Neuronal stem cell (in vitro differentiated cells): ENCODE data around the gene SNUPN.

ENCODE experiments used
- DNase-seq: peaks from one replicate; pipeline ENCODE4 v3.0.0-alpha.2; 2013; ENCODE audit warnings: low spot score
- H2AFZ ChIP-seq: one replicate; pipeline ENCODE4 v1.6.1; 2013; ENCODE audit warnings: mild to moderate bottlenecking, low read length, inconsistent platforms
- H2AK5ac ChIP-seq: 2 replicates; pipeline ENCODE4 v1.6.1; 2013; ENCODE audit warnings: low read depth, mild to moderate bottlenecking, inconsistent platforms, low read length, moderate library complexity, mixed read lengths
- H2BK120ac ChIP-seq: 2 replicates; pipeline ENCODE4 v1.6.1; 2013; ENCODE audit warnings: low read depth, mild to moderate bottlenecking, inconsistent platforms, low read length, moderate library complexity, mixed read lengths
- H2BK12ac ChIP-seq: one replicate; pipeline ENCODE4 v1.6.1; 2013; ENCODE audit warnings: low read length, inconsistent platforms
- H2BK15ac ChIP-seq: 2 replicates; pipeline ENCODE4 v1.6.1; 2013; ENCODE audit warnings: mild to moderate bottlenecking, low read length, inconsistent platforms, mixed read lengths
- H2BK5ac ChIP-seq: one replicate; pipeline ENCODE4 v1.6.1; 2013; ENCODE audit warnings: inconsistent platforms, mild to moderate bottlenecking, low read length, moderate library complexity
- H3K14ac ChIP-seq: one replicate; pipeline ENCODE4 v1.6.1; 2013; ENCODE audit warnings: low read length, inconsistent platforms
- H3K18ac ChIP-seq: 2 replicates; pipeline ENCODE4 v1.6.1; 2013; ENCODE audit warnings: low read length, inconsistent platforms
- H3K23ac ChIP-seq: 2 replicates; pipeline ENCODE4 v1.6.1; 2013; ENCODE audit warnings: low read depth, mild to moderate bottlenecking, mixed read lengths, low read length, inconsistent platforms; ENCODE audit not compliant: poor library complexity
- H3K27ac ChIP-seq: replicated peaks from 3 replicates; pipeline ENCODE4 v1.5.1; 2013; ENCODE audit warnings: low read length, inconsistent platforms
- H3K27me3 ChIP-seq, 3 experiments: 2 replicates each; pipeline ENCODE4 v1.6.1; 2013; ENCODE audit warnings: low read length in 3 of 3, mild to moderate bottlenecking in 2 of 3, inconsistent platforms in 1 of 3, low read depth in 1 of 3, mixed read lengths in 1 of 3, moderate library complexity in 1 of 3; ENCODE audit not compliant: control insufficient read depth in 3 of 3, insufficient read depth in 3 of 3
- H3K36me3 ChIP-seq, 2 donors: replicated peaks in 1 of 2; 2 replicates each; pipeline ENCODE4 v1.6.1; 2013; ENCODE audit warnings: low read length in 2 of 2; ENCODE audit not compliant: control insufficient read depth in 2 of 2, insufficient read depth in 2 of 2
- H3K4ac ChIP-seq: 2 replicates; pipeline ENCODE4 v1.6.1; 2013; ENCODE audit warnings: inconsistent platforms, mild to moderate bottlenecking, low read length, moderate library complexity
- H3K4me1 ChIP-seq, 2 donors: 1 replicate in 1 of 2; 2 replicates in 1 of 2; pipeline ENCODE4 v1.6.1; 2013; ENCODE audit warnings: low read length in 2 of 2, low read depth in 1 of 2; ENCODE audit not compliant: control insufficient read depth in 2 of 2, insufficient read depth in 1 of 2
- H3K4me2 ChIP-seq: one replicate; pipeline ENCODE4 v1.6.1; 2013; ENCODE audit warnings: mild to moderate bottlenecking, low read length, inconsistent platforms; ENCODE audit not compliant: insufficient read depth, poor library complexity, severe bottlenecking
- H3K4me3 ChIP-seq, 2 donors: 2 replicates each; pipeline ENCODE4 v1.5.1; 2013; ENCODE audit warnings: low read length in 2 of 2, mild to moderate bottlenecking in 2 of 2, inconsistent platforms in 1 of 2, moderate library complexity in 1 of 2
- H3K79me1 ChIP-seq: one replicate; pipeline ENCODE4 v1.6.1; 2013; ENCODE audit warnings: low read depth, mild to moderate bottlenecking, inconsistent platforms, low read length, moderate library complexity
- H3K9ac ChIP-seq: one replicate; pipeline ENCODE4 v1.6.1; 2013; ENCODE audit warnings: mild to moderate bottlenecking, low read depth, low read length, inconsistent platforms; ENCODE audit not compliant: poor library complexity
- H3K9me3 ChIP-seq, 2 donors: replicated peaks in 1 of 2; 2 replicates each; pipeline versions ENCODE3 to v1.6.1; 2013; ENCODE audit warnings: low read length in 2 of 2, mild to moderate bottlenecking in 2 of 2, inconsistent platforms in 1 of 2, low read depth in 1 of 2, mixed read lengths in 1 of 2, moderate library complexity in 1 of 2; ENCODE audit not compliant: control insufficient read depth in 2 of 2, insufficient read depth in 1 of 2
- H4K8ac ChIP-seq: one replicate; pipeline ENCODE4 v1.6.1; 2013; ENCODE audit warnings: low read depth, mild to moderate bottlenecking, inconsistent platforms, low read length, moderate library complexity
- H4K91ac ChIP-seq: one replicate; pipeline ENCODE4 v1.6.1; 2013; ENCODE audit warnings: low read length, low read depth, mild to moderate bottlenecking, inconsistent platforms; ENCODE audit not compliant: poor library complexity
- WGBS, 2 donors: extraction: QIAGEN DNeasy Blood & Tissue Kit; methylation state at CpG; one replicate each; pipeline ENCODE4 v1.1.7; 2013; ENCODE audit warnings: missing lambda C conversion rate in 2 of 2, mixed read lengths in 1 of 2; ENCODE audit not compliant: insufficient read length in 2 of 2, insufficient replicate concordance in 1 of 2; ENCODE audit errors: extremely low coverage in 2 of 2; 5-methylcytosine and 5-hydroxymethylcytosine counted together

SNUPN gene

DNA sequence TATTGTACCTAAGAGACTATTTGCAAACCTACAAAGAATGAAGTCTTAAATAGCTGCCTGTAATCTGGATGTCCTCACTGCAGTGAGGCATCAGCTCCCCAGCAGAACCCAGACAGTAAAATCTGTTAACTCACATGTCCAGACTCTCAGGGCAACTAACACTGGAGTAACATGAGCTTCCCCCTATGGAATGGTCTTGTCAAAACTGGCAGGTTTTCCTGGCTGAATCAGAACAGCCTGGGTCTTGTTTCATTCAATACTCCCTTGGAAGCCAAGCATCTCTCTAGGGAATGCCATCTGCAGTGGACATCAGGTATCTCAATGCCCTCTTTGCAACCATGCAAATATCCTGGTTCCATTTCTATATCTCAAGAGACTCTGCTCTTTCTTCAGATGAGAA is 70.8 kb downstream of the SNUPN start:
- H3K4me3 ChIP-seq = no peak overlapping the region
- peaks cover 0 to 21% of the 10 kb centered on the region in 2 donors for H3K36me3 ChIP-seq
- no peak overlapping the region for H3K4ac ChIP-seq
- H2BK12ac ChIP-seq = no peak overlapping the region
- DNase-seq = no peak
- no peak overlapping the region for H3K23ac ChIP-seq
- H4K91ac ChIP-seq = no peak overlapping the region
- no peak overlapping the region for H2BK15ac ChIP-seq
- H3K14ac ChIP-seq = no peak overlapping the region
- no peak overlapping the region for H3K27ac ChIP-seq
- H3K27me3 ChIP-seq = no peaks in the 10 kb centered on the region
- H2BK120ac ChIP-seq = no peak overlapping the region
- H2AK5ac ChIP-seq = no peak overlapping the region
- H3K9ac ChIP-seq = no peak overlapping the region
- no peak overlapping the region for H4K8ac ChIP-seq
- H3K79me1 ChIP-seq = peaks cover 1% of the 10 kb centered on the region
- no peak overlapping the region for H2BK5ac ChIP-seq
- H2AFZ ChIP-seq = no peak overlapping the region
- H3K4me2 ChIP-seq = no peak overlapping the region
- H3K18ac ChIP-seq = no peak overlapping the region
- H3K4me1 ChIP-seq = no peaks in the 10 kb centered on the region
- H3K9me3 ChIP-seq = no peaks in the 10 kb centered on the region

DNA sequence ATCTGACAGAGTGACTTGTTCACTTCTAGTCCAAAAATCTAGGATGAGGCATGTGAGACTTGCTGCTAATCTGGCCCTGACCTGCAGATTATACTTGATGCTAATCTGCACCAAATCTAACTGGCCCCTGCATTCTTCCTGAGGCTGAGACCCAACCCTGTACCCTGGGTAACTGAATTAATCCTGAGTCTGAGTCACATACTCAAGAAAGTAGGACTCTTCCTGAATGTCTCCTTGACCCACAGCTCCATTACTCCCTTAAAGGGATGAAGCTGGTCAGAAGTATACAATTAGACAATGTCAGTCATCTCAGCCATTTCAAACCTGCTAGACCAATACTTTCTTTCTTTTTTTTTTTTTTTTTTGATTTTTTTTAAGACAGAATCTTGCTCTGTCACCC is 71.9 kb downstream of the SNUPN start:
- Histone ChIP-seq H3K18ac (no peak overlapping the region), H3K4me2 (no peak overlapping the region), H3K4me3 (no peak overlapping the region), H3K9ac (no peak overlapping the region), H2BK5ac (no peak overlapping the region), H3K4me1 (no peaks in the 10 kb centered on the region), H3K9me3 (no peaks in the 10 kb centered on the region), H3K27me3 (no peaks in the 10 kb centered on the region), H2AFZ (no peak overlapping the region), H3K27ac (no peak overlapping the region), H2BK12ac (no peak overlapping the region), H3K79me1 (peaks cover 1% of the 10 kb centered on the region), H4K8ac (no peak overlapping the region), H3K14ac (no peak overlapping the region), H2BK120ac (no peak overlapping the region), H4K91ac (no peak overlapping the region), H3K23ac (no peak overlapping the region), H3K4ac (no peak overlapping the region), H2AK5ac (no peak overlapping the region), H2BK15ac (no peak overlapping the region), H3K36me3 (peaks cover 0 to 18% of the 10 kb centered on the region in 2 donors)
- DNase-seq = no peak

DNA sequence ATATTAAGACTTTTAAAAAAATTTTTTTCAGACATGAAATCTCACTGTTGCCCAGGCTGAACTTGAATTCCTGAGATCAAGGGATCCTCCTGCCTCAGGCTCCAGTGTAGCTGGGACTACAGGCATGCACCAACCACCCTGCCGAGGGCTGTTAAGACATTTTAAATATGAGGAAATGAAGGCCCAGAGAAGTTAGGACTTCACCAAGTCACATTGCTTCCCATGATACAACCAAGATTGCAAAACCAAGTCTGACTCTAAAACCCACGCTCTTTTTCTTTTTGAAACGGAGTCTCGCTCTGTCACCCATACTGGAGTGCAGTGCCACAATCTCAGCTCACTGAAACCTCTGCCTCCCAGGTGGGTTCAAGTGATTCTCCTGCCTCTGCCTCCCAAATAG is 74.4 kb downstream of the SNUPN start:
- no peak overlapping the region for H4K8ac ChIP-seq
- WGBS, 2 donors = no CpG with 5 or more reads among the region's 4 CpGs

More for the DNA sequence above, 74.4 kb downstream of the SNUPN start:
- Histone ChIP-seq H2BK120ac (no peak overlapping the region), H3K9me3 (no peaks in the 10 kb centered on the region), H3K18ac (no peak overlapping the region), H3K27me3 (no peaks in the 10 kb centered on the region), H2AK5ac (no peak overlapping the region), H3K23ac (no peak overlapping the region), H3K4me1 (no peaks in the 10 kb centered on the region), H3K79me1 (peaks cover 1% of the 10 kb centered on the region), H2BK15ac (no peak overlapping the region), H2BK12ac (no peak overlapping the region), H3K27ac (no peak overlapping the region), H3K4me3 (no peak overlapping the region), H3K14ac (no peak overlapping the region), H3K36me3 (peaks cover 0 to 8% of the 10 kb centered on the region in 2 donors), H3K4me2 (no peak overlapping the region), H4K91ac (no peak overlapping the region), H3K4ac (no peak overlapping the region), H2BK5ac (no peak overlapping the region), H3K9ac (no peak overlapping the region), H2AFZ (no peak overlapping the region)
- no peak for DNase-seq
